AG09309 (cell line): Measurements from ENCODE around the gene GNA12.
A peak's percentile ranks its signal among the peaks of the same experiment; 100 is the strongest.

ENCODE experiments used
- DNase-seq: peaks from one replicate; pipeline ENCODE4 v3.0.0-alpha.2; 2010; ENCODE audit warnings: low read depth
- H3K4me3 ChIP-seq: 2 replicates; pipeline ENCODE4 v1.5.1; 2011; ENCODE audit warnings: mild to moderate bottlenecking, low read depth, low read length, moderate library complexity; ENCODE audit not compliant: control insufficient read depth
- TF ChIP-seq, protein P1 (sequence below): IDR thresholded peaks from 2 replicates; pipeline ENCODE4 v1.5.1; 2011; ENCODE audit warnings: mild to moderate bottlenecking, low read depth, low read length, inconsistent platforms; ENCODE audit not compliant: insufficient read depth, control insufficient read depth; ENCODE audit errors: missing control alignments

The GNA12 gene

DNA sequence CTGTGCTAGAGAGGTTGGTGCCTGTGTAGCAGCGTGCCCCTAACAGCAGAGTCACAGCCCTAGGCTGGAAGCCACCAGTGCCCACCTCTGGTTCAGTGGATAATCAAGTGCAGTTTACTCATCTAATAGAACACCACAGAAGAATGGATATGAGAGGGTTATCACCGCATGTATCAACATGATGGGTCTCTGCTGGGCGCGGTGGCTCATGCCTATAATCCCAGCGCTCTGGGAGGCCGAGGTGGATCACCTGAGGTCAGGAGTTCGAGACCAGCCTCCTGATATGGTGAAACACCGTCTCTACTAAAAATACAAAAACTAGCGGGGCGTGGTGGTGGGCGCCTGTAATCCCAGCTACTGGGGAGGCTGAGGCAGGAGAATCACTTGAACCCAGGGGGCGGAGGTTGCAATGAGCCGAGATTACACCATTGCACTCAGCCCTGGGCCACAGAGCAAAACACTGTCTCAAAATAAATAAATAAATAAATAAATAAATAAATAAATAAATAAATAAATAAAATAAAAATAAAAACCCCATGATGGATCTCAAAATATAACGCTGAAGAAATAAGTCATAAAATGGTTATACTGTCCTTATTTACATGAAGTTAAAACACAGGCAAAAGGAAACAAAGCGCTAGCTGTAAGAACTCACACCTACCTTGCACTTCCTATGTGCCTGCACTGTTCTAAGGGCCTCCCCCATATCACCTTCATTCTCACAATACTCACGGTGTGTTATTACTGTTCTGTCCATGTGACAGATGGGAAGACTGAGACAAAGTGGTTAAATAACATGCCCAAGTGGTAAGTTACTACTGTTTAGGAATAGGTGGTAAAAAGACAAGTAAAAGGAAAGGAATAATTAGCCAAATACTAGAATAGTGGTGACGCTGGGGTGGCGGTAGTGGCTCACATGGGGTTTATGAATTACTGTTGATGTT, 85.2 kb downstream of the GNA12 start:
- H3K4me3 ChIP-seq = peak overlapping the region; percentile 18
- DNase-seq = no peak
- TF ChIP-seq, protein P1, sequence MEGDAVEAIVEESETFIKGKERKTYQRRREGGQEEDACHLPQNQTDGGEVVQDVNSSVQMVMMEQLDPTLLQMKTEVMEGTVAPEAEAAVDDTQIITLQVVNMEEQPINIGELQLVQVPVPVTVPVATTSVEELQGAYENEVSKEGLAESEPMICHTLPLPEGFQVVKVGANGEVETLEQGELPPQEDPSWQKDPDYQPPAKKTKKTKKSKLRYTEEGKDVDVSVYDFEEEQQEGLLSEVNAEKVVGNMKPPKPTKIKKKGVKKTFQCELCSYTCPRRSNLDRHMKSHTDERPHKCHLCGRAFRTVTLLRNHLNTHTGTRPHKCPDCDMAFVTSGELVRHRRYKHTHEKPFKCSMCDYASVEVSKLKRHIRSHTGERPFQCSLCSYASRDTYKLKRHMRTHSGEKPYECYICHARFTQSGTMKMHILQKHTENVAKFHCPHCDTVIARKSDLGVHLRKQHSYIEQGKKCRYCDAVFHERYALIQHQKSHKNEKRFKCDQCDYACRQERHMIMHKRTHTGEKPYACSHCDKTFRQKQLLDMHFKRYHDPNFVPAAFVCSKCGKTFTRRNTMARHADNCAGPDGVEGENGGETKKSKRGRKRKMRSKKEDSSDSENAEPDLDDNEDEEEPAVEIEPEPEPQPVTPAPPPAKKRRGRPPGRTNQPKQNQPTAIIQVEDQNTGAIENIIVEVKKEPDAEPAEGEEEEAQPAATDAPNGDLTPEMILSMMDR = no peak

DNA sequence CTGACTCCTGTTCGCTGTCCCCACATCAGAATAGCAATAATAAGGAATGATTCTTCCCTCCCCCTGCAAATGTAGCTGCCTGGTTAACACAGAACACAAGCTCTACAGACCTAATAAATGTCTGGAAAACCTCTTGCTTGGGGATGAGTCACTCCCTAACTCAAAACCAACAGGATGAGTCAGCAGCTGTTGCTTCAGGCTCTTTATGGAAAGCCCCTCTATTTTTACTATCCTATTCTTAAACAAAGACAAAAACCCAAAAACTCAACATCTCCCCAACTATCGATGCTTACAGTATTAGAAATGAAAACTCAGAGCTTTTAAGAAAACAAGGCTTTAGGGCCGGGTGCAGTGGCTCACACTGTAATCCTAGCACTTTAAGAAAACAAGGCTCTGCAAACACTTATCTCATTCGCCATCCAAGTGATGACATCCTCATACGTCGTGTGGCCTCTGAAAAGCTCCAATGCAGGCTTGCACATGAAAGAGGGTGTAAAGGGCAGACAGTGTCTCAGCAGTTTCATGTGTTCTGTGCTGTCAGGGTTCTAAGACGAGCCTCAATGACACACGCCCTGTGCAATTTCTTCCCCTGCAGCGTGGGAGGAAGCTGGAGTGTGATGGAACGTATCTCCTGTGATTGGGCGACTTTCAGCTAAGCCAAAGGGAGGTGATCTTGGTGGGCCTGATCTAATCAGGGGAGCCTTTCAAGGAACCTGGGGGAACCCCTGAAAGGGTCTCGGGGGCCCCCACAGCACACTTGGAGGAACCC, 86.0 kb downstream of the GNA12 start:
- TF ChIP-seq, protein P1 = no peak
- DNase-seq = peak; percentile 97
- peak overlapping the region; percentile 18 for H3K4me3 ChIP-seq

DNA sequence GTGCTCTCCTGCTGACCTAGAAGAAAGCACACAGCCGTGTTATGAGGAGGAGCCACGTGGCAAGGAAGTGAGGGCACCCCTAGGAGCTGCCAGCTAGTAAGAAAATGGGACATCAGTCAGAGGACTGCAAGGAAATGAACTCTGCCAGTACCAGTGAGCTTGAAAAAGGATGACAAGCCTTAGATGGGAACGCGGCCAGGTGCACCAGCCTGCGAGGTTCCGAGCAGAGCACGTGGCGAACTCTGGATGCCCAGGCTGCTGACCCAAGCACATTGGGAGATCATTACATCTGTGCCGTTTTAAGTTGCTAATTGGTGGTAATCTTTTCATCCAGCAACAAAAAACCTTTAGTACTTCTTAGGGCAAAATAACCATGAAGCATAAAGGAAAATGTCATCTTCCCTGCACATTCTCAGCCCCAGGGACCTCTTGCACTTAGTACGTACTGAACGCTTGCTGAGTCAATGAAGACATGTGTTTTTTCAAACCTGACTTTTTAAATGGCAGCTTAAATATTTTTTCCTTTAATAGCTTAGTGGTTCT, 86.7 kb downstream of the GNA12 start:
- no peak overlapping the region; the same call in 1 of the 2 replicates for H3K4me3 ChIP-seq
- TF ChIP-seq, protein P1 = no peak
- no peak for DNase-seq

DNA sequence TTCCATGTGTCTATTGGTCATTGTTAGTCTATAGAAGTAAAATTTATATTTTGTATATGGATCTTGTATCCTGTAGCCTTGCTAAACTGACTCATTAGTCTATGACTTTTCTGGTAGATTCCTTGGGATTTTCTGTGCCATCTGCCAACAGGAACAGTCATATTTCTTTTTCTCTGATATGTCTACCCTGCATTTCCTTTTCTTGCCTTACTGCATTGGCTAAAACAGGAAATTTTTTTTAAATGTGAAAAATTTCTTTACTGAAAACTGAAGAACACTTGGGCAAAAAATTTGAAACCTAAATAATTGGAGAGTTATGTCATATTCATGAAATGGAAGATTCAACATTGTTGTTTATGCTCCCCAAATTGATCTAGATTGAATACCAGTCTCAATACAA, 88.6 kb downstream of the GNA12 start:
- TF ChIP-seq, protein P1 = no peak
- H3K4me3 ChIP-seq = no peak overlapping the region
- DNase-seq = no peak

DNA sequence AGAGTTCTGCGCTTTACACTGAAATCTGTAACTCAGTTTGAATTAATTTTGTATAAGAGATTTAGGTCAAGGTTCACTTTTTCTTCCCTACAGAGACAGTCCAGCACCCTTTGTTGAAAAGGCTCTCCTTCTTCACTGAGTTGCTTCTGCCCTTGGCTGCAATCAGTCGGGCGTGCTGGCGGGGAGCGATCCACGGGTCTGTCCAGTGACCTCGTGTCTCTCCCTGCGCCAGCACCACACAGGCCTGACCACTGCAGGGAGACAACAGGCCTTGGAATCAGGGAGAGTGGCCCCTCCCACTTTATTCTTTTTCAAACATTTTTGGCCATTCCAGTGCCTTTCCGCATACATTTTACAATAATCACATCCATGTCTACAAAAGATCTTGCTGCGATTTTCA, 89.2 kb downstream of the GNA12 start:
- no peak overlapping the region for H3K4me3 ChIP-seq
- no peak for DNase-seq
- TF ChIP-seq, protein P1 = no peak

DNA sequence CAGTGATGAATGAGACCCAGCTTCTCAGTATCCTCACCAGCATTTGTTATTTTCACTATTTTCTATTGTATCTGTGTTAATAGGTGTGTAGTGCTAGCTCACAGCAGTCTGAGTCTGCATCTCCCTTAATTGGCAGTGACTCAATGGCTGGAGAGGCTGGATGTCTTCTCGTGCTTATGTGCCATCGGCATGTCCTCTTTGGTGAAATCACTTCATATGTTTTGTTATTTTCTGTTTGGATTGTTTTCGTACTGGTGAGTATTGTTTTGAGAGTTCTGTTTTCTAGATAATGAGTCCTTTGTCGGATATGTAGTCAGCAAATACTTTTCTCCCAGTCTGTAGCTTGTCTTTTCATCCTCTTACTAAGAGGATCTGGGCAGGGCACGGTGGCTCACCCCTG, 90.0 kb downstream of the GNA12 start:
- H3K4me3 ChIP-seq = no peak overlapping the region
- DNase-seq = no peak
- TF ChIP-seq, protein P1 = no peak
